BE2C (cell line): Measurements from ENCODE around the gene NBL1.

Source experiments
- DNase-seq: peaks from one replicate; pipeline ENCODE4 v3.0.0-alpha.2; 2020
- H3K27me3 ChIP-seq: fragments of 250-450 bp; sonication (Bioruptor Pico); 2 replicates; pipeline ENCODE4 v1.5.1; 2020; ENCODE audit warnings: mild to moderate bottlenecking
- H3K36me3 ChIP-seq: fragments of 250-450 bp; sonication (Bioruptor Pico); 2 replicates; pipeline ENCODE4 v1.5.1; 2020; ENCODE audit warnings: mild to moderate bottlenecking
- H3K4me1 ChIP-seq: fragments of 250-450 bp; sonication (Bioruptor Pico); 2 replicates; pipeline ENCODE4 v1.5.1; 2020
- H3K4me3 ChIP-seq: 2 replicates; pipeline ENCODE4 v1.5.1; 2011; ENCODE audit warnings: low read depth, low read length
- H3K9me3 ChIP-seq: fragments of 250-450 bp; sonication (Bioruptor Pico); 2 replicates; pipeline ENCODE4 v1.5.1; 2020
- TF ChIP-seq, protein P1 (sequence below): IDR thresholded peaks from 2 replicates; pipeline ENCODE4 v1.5.1; 2012; ENCODE audit warnings: mild to moderate bottlenecking, low read depth, low read length

The NBL1 gene

DNA sequence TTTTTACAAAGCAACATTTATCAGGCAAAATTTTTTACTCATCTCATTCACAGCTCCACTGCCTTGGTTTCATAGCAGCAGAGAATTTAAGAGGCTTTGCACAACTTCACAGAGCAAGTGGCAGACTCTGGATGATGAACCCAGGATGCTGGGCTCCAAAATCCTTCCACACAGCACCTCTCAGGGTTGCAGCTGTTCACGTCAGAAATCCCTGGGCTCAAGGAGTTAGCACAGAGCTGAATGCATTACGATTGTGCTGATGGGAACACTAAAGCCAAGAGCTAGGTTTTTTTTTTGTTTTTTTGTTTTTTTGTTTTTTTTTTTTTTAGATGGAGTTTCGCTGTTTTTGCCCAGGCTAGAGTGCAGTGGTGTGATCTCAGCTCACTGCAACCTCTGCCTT is 18.2 kb downstream of the NBL1 start:
- Histone ChIP-seq H3K36me3 (no peaks in the 10 kb centered on the region), H3K27me3 (no peaks in the 10 kb centered on the region), H3K4me1 (no peaks in the 10 kb centered on the region), H3K4me3 (no peak overlapping the region), H3K9me3 (no peaks in the 10 kb centered on the region)
- TF ChIP-seq, protein P1, sequence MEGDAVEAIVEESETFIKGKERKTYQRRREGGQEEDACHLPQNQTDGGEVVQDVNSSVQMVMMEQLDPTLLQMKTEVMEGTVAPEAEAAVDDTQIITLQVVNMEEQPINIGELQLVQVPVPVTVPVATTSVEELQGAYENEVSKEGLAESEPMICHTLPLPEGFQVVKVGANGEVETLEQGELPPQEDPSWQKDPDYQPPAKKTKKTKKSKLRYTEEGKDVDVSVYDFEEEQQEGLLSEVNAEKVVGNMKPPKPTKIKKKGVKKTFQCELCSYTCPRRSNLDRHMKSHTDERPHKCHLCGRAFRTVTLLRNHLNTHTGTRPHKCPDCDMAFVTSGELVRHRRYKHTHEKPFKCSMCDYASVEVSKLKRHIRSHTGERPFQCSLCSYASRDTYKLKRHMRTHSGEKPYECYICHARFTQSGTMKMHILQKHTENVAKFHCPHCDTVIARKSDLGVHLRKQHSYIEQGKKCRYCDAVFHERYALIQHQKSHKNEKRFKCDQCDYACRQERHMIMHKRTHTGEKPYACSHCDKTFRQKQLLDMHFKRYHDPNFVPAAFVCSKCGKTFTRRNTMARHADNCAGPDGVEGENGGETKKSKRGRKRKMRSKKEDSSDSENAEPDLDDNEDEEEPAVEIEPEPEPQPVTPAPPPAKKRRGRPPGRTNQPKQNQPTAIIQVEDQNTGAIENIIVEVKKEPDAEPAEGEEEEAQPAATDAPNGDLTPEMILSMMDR = no peak
- DNase-seq = no peak

DNA sequence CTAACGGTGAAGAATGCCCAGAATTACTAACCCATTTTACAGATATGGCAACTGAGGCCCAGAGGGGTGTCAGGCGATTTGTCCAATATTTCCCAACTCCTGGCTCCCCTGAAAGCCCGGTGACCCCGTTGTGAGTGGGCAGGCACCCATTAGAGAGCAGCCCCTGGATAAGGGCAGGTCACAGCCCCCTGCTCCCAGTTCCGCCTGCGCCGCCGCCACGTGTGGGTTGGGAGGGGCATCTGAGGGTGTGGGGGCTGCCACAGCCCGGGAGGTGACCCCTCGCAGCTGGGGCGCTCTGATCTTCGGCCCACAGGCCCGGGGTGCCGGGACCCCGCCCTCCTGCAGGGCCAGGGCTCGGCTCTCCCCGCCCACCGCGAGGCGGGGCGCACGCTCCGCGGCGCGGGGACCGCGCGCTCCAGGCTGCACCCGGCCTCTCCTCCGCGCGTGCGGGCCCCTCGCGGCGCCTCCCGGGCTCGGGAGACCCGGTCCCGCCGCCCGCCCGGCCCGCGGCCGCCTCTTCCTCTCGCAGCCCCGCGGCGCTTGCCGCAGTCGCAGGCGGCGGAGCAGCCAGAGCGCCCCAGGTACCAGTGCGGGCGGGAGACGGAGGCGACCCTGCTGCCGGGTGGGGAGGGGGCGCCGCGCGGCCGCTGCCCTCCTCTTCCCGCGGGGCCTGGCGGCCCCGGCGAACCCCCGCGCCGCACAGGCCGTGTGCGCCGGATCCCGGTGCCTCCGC is 20.5 kb downstream of the NBL1 start, which contains the start of gene HTR6:
HTR6 (plus strand) TSS at position 423 of the 733 bp plus-strand sequence. CDS start 879 bp downstream, outside the sequence.
- H3K9me3 ChIP-seq = no peaks in the 10 kb centered on the region
- TF ChIP-seq, protein P1 = no peak
- H3K27me3 ChIP-seq = no peaks in the 10 kb centered on the region
- peak within 1 kb of the TSS; percentile 33 for H3K4me3 ChIP-seq
- H3K4me1 ChIP-seq = no peaks in the 10 kb centered on the region
- DNase-seq = peak; percentile 32
- H3K36me3 ChIP-seq = no peaks in the 10 kb centered on the region

DNA sequence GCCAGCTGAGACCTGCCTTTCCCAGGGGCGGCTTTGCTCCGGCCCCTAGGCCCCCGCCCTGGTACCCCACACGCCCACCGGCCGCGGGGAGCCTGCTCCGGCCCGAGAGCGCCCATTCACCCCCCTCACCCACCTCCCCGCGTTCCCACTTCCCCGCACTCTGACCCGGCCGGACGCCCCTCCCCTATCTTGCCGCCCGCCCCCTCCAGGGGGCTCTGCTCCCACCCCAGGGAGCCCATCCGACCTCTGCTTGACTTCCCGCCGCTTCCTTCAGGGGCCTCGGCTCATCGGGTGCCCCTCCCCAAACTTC is 21.0 kb downstream of the NBL1 start:
- no peaks in the 10 kb centered on the region for H3K27me3 ChIP-seq
- H3K4me3 ChIP-seq = peak overlapping the region; percentile 33
- H3K36me3 ChIP-seq = no peaks in the 10 kb centered on the region
- TF ChIP-seq, protein P1 = no peak
- no peaks in the 10 kb centered on the region for H3K9me3 ChIP-seq
- H3K4me1 ChIP-seq = no peaks in the 10 kb centered on the region
- no peak for DNase-seq

DNA sequence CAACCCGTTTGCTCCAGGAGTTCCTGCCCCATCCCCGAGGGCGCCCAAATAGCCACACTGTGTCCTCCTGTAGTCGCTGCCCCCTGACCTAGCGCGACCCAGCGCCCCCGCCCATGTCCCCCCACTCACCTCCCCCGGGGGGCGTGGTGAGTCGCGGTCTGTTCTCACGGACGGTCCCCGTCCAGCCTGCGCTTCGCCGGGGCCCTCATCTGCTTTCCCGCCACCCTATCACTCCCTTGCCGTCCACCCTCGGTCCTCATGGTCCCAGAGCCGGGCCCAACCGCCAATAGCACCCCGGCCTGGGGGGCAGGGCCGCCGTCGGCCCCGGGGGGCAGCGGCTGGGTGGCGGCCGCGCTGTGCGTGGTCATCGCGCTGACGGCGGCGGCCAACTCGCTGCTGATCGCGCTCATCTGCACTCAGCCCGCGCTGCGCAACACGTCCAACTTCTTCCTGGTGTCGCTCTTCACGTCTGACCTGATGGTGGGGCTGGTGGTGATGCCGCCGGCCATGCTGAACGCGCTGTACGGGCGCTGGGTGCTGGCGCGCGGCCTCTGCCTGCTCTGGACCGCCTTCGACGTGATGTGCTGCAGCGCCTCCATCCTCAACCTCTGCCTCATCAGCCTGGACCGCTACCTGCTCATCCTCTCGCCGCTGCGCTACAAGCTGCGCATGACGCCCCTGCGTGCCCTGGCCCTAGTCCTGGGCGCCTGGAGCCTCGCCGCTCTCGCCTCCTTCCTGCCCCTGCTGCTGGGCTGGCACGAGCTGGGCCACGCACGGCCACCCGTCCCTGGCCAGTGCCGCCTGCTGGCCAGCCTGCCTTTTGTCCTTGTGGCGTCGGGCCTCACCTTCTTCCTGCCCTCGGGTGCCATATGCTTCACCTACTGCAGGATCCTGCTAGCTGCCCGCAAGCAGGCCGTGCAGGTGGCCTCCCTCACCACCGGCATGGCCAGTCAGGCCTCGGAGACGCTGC is 21.7 kb downstream of the NBL1 start:
- DNase-seq = no peak

DNA sequence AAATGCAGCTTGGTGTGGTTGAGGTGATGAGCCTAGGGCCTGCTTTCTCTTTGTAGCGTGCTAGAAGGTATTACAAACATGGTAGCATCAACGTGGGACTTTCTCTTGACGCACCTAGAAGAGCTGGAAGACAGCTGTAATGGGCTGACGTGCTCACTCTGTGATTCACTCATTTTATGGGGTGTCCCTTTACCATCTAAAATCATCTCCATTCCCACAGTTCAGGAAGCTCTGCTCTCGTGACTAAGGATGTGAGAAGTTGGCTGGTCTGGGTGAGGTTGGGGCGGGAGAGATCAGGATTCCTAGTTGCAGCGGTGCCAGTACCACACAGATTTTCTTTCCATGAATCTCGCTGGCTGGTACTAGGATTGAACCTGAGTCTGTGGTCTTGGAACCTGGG is 24.8 kb downstream of the NBL1 start:
- H3K27me3 ChIP-seq = no peaks in the 10 kb centered on the region
- H3K4me3 ChIP-seq = no peak overlapping the region
- H3K4me1 ChIP-seq = no peaks in the 10 kb centered on the region
- no peak for DNase-seq
- H3K36me3 ChIP-seq = no peaks in the 10 kb centered on the region
- no peaks in the 10 kb centered on the region for H3K9me3 ChIP-seq
- TF ChIP-seq, protein P1 = no peak

More for the DNA sequence above, 21.7 kb downstream of the NBL1 start:
- no peak overlapping the region for H3K4me3 ChIP-seq
- no peaks in the 10 kb centered on the region for H3K4me1 ChIP-seq
- H3K9me3 ChIP-seq = no peaks in the 10 kb centered on the region
- TF ChIP-seq, protein P1 = no peak
- H3K27me3 ChIP-seq = no peaks in the 10 kb centered on the region
- no peaks in the 10 kb centered on the region for H3K36me3 ChIP-seq
